Right renal cortex interstitium (tissue), 3 donors: ENCODE data around the gene SLC9A8. TPM values are rescaled to one million over a fixed set of nuclear protein-coding genes. Genes with fewer than 3 reads are reported as not detected.

Experiments
- DNase-seq, 3 donors: peaks; one replicate each; pipeline ENCODE4 v3.0.0-alpha.2; 2013; ENCODE audit warnings: low read depth in 3 of 3, low spot score in 2 of 3
- polyA plus RNA-seq, 3 donors: library from polyadenylated mRNA; unstranded; fragments of 120-200 nt; gene quantifications; one replicate each; pipeline ENCODE4 v1.2.1, GENCODE V29; 2013; ENCODE audit not compliant: insufficient read length in 3 of 3

The SLC9A8 gene
- polyA plus RNA-seq, 3 donors, result 8.0 to 8.1 (median 8.0) TPM

DNA sequence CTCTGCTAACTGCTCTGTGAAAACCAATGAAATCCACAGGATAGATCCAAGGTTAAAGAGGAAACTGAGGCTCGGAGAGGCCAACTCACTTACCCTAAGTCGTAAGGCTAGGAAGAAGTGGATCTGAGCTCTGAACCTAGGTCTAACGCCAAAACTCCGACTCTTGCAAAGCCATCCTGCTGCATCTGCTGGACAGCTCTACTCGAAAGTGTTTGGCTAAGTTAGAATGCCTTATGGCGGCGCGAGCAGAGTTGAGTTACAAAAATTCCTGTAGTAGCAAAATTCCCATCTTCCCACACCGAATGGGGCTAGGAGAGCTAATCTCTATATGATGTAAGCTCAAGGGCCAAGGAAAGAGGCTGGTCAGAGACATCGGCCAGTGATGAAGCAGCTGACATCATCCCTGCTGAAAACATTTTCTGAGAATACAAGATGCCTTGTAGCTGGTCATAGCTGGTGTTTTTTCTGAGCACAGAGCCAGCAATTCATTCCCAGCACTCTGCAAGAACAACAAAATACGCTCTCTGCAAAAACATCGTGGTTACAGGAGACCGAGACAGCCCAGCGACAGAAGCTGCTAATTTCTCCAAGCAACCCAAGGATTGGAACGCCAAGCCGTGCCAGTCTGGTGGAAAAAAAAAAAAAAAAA is 100.9 kb downstream of the SLC9A8 start:
- no peak for DNase-seq

DNA sequence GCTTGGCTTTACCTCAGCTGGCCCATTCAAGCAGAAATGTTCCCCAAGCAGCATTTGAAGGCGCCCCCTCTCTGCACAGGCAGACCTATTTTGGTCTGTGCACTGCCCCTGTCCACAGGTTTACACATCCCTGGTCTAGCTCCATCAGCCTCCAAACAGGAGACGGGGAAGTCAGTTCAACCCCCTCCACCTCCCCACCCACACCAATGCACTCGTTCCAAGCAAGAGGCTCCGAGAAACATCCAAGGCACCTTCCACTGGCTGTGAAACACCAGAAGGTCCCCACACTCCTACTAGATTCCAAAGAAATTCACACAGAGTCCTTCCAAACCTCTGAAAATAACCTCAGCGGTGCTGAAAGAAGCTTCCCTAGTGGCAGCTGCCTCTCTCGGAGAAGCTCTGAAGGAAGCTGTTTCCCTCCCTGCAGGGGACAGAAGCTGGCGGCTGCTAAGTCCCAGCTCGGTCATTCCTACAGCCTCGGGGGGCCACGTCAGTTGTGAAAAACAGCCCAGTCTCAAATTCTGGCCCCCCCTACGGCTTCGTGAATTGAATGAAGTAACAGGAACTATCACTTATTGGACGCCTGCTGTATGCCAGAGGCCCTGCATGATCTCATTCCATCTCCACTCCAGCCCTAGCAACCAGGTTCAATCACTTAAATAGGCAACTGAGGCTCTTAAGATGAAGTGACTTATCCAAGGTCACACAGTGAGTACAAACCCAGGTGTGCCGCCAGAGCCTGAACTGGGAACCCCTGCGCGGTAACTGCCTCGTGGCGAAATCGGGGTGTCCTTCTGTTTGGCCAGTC is 101.9 kb downstream of the SLC9A8 start:
- no peak for DNase-seq

DNA sequence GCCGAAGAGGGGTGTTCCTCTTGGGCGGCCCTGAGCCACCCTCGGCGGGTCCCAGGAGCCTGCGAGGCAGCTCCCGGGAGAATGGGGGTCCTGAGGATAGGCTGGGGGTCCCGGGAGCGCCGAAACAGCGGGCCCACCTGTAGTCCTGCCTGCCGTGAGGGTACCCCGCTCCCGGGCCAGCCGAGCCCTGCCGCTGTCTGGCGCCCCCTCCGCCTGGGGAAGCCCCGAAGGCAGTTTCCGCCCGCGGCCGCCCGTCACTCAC is 102.4 kb downstream of the SLC9A8 start:
- DNase-seq, result no peak

DNA sequence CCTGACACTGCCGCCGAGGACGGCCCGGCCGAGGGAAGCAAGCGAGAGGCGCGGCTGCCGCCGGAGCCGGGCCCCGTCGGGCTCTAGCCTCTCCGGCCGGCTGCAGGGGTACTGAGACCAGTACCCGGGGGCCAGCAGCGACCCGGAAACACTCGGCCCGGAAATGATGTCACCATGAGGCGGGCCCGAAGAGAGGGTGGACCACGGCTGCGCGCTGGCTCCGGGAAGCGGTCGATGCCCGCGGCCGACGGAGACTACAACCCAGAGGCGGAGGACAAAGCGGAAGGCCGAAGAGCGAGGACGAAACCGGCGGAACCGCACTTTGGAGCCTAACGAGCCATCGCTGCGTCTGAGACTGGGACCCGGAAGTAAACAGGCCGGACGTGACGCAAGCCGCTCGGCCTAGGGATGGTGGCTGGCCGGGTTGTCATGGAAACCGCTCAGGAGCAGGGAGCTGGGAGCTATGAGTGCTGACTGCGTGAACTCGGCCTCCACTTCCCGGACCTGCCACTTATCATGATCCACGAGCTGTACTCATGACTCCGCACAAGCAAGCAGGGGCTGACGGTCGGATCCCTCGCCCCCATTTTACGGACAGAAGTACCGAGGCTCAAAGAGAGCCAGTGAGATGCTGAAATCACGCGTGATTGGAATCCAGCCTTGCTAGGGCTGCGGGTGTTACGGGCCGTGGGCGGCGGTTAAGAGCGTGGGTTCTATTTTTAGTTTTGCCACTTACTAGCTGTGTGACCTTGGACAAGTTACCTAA is 102.9 kb downstream of the SLC9A8 start, which contains the start of gene SPATA2:
SPATA2 (minus strand) TSS at position 150 of the 766 bp plus-strand sequence. CDS start 7,039 bp downstream, outside the sequence.
- peak; percentile 89 to 91 (median 90) for DNase-seq

DNA sequence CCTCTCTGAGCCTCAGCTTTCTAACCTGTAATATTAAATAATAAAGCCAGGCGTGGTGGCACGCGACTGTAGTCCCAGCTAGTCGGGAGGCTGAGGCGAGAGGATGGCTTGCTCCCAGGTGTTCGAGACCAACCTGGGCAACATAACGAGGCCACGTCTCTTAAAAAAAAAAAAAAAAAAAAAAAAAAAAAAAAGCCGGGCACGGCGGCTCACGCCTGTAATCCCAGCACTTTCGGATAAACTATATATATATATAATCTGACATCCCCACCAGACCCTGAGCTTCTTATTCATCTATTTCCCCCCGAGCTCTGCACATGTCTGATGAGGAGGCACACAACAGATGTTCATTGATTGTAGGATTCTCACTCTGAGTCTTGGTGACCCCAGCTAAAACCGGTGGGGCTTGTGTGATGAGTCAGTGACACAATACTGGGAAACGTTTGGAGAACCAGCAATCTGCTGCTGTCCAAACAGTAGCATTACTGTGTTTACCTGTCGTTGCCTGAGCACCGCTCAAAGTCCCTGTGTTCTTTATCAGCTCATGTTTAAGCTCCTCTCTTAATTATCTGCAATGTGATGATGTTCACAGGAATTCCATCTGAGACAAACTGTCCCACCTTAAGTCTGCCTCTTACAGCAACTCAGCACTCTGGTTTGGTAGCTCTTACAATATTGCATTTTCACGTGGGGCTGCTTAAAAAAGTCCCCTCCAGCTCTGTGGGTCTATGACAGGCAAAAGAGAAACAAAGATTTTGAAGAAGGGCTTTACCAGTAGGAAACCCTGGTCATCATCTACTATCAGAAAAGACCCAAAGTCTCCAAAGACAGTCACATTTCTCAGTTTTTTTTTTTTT is 103.7 kb downstream of the SLC9A8 start:
- DNase-seq, result no peak

DNA sequence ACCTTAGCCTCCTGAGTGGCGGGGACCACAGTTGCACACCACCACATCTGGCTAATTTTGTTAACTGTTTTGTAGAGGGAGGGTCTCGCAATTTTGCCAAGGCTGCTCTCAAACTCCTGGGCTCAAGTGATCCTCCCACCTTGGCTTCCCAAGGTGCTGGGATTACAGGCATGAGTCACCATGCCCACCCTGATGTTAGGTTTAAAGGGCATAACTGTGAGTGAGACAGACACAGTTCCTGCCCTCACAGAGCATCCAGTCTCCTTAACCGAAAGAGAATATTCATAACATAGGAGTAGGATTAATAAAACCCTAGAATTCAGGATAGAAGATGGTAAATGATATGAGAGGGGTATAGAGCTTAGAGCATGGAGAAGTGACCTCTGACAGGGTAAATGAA is 105.8 kb downstream of the SLC9A8 start:
- DNase-seq, result no peak

DNA sequence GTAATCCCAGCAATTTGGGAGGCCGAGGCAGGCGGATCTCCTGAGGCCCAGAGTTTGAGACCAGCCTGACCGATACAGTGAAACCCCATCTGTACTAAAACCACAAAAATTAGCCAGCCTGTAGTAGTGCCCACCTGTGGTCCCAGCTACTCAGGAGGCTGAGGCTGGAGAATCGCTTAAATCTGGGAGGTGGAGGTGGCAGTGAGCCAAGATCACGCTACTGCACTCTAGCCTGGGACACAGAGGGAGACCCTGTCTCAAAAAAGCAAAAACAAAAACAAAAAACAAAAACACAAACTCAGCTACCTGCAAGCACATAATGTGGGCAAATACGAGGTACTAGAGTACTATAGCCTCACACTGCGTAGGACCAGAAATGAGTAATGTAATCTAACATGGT is 106.4 kb downstream of the SLC9A8 start:
- DNase-seq, result no peak

DNA sequence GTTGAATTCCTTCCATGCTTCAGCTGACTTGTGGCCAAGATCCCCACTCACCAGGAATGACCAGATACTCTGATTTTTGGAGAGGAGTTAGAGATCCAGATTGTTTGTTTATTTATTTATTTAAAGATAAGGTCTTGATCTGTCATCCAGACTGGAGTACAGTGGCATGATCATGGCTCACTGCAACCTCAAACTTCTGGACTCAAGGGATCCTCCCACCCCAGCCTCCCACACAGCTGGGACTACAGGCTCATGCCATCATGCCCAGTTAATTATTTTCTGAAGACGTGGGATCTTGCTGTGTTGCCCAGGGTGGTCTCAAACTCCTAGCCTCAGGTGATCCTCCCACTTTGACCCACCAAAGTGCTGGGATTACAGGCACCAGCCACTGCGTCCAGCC is 106.8 kb downstream of the SLC9A8 start:
- DNase-seq, result no peak

DNA sequence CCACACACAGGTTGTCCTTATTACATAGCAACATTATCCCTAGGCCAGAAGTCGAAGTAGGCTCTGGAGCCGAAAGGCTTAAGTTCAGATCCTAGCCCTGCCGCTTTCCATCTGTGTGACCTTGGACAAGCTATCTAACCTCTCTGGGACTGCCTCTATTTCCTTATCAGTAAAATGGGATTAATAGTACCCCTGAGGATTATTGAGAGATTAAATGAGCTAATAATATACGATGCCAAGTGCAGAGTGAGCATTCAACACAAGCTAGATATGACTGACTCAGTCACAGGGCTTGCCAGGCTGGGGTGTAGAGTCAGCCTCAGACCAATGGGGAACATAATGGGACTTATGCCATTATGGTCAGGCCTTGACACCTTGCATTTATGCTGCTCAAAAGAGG is 111.6 kb downstream of the SLC9A8 start:
- DNase-seq, result no peak

DNA sequence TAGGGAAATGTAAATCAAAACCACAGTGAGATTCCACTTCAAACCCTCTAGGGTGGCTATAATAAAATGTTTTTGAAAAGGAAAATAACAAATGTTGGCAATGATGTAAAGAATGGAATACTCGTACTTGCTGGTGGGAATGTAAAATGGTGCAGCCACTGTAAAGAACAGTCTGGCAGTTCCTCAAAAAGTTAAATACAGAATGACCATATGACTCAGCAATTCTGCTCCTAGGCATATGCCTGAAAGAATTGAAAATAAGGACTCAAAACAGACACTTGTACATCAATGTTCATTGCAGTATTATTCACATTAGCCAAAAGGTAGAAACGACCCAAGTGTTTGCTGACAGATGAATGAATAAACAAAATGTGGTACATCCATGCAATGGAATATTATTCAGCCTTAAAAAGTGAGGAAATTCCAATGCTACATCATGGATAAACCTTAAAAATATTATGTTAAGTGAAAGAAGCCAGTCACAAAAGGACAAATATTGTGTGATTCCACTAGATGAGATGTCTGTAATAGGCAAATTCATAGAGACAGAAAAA is 113.3 kb downstream of the SLC9A8 start:
- DNase-seq, result no peak

DNA sequence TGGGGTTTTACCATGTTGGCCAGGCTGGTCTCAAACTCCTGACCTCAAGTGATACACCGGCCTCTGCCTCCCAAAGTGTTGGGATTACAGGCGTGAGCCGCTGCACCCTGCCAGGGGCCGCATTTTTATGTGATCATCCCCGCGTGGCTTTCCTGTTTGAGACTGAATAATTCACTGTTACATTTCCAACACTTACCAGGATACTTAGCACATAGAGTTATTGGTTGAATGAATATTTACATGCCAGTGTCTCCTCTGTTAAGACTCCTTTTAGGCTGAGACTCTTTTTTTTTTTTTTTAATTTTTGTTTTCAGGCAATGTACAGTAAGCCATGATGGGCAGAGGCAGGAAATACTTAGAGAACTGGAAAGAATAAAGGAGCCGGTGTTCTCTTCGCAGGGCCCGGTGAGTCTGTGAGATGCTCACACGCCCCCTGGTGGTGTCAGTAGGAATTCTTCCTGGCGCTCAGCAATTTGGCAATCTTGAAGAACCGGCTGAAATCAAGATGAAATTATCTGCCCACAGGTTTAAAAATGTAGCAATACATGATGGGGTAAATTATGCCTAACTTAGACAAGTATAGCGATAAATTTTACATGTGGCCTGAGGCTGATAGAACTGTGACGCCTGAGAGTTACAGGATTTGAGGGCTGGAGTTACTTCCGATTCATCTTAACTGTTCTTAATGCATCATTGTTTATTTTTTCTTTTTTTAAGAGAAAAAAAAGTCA is 115.9 kb downstream of the SLC9A8 start:
- no peak for DNase-seq

DNA sequence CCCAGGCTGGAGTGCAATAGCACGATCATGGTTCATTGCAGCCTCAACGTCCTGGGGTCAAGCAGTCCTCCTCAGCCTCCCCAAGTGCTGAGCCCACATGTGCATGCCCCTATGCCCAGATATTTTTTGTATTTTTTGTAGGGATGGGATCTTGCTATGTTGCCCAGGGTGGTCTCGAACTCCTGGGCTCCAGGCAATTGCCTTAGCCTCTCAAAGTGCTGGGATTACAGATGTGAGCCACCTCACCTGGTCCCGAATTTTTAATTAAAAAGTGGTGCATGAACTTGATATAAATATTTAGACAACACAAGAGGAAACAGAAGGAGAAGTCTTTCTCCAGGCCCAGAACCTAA is 116.5 kb downstream of the SLC9A8 start:
- no peak for DNase-seq

DNA sequence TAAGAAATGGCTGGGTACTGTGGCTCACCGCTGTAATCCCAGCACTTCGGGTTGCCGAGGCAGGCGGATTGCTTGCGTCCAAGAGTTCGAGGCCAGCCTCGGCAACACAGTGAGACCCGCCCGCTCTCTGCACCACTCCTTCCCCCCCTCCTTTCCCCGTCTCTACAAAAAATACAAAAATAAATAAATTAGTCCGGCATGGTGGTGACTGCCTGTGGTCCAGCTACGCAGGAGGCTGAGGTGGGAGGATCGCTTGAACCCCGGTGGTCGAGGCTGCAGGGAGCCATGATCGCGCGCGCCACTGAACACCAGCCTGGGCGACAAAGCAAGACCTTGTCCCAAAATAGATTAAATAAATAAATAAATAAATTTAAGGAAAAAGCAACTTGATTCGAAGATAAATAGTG is 123.1 kb downstream of the SLC9A8 start:
- no peak for DNase-seq

DNA sequence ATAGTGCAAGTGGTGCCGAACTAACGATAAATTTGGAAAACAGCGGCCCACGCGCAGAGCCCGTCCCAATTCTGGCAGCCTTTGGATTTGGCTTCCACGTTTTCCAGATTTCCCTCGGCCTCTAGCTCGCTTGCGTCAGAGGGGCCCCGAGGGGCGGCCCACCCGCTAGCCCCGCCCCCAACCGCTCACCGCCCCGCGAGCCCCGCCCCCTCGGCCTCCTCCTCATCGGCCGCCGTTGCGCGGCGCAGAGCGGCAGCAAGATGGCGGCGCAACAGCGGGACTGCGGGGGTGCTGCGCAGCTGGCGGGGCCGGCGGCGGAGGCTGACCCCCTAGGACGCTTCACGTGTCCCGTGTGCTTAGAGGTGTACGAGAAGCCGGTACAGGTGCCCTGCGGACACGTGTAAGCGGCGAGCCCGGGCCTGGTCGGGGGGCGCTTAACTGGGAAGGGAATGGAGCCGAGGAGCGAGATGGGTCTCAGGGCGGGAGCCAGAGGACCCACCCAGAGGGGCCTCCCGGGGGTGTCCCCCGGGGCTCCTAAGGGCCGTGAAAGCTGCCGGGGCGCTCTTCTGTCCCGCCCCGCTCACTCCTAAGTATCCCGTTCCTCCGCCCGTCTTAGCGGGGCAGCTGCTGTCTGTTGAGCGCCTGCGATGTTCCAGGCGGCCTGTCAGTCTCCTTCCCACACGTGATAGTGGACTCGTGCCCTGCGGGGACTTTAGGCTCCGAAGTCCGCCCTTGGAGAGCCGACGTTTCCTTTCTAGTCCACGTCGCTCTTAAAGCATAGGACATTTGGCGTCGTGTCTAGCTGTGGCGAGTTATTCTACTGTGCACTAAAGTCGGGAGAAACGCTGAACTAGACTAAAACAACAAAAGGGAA is 123.8 kb downstream of the SLC9A8 start, which contains the start of gene RNF114:
RNF114 (plus strand) TSS at position 245 of the 874 bp plus-strand sequence; CDS start at position 261, 16 bp downstream.
- DNase-seq, result peak in 2 of 3 donors; percentile 85 to 86

DNA sequence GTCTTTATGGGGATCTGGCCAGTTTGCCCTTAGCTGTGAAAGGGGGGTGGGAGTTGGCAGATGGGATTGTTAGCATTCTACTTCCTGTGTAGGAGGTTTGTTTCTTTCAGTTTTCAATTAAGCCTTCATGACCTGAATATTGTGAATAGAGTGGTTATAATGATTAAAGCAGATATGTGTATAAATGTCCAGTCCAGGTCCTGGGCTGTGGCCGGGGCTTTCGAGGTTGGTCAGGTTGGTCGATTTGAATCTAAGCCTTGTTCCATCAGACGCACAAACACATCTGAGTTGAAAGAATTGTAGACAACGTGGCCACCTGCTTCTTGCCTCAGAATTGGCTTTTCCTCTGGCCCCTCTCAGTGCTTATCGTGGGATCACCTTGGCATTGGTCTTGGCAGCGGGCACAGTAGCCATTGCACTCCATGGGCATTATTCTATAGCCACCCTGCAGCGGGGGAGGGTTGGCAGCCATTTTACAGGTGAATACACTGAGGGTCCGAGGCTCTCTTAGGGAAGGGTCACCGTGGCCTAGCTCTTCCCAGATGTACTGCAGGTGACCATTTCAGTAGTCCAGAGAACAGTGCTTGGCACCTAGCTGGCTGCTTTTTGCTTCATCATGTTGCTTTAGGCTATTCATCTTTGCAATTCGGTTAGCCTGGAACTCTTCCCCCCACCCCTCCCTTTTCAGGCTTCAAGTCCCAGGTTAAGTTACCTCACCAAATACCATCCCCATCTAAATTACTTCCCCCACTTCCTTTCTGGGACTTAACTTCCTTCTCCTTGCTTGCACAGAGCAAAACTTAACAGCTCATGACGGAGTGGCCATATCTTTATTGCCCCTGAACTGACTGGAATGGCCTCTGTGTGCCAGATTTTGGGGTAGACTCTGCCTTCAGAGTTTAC is 124.7 kb downstream of the SLC9A8 start:
- no peak for DNase-seq

DNA sequence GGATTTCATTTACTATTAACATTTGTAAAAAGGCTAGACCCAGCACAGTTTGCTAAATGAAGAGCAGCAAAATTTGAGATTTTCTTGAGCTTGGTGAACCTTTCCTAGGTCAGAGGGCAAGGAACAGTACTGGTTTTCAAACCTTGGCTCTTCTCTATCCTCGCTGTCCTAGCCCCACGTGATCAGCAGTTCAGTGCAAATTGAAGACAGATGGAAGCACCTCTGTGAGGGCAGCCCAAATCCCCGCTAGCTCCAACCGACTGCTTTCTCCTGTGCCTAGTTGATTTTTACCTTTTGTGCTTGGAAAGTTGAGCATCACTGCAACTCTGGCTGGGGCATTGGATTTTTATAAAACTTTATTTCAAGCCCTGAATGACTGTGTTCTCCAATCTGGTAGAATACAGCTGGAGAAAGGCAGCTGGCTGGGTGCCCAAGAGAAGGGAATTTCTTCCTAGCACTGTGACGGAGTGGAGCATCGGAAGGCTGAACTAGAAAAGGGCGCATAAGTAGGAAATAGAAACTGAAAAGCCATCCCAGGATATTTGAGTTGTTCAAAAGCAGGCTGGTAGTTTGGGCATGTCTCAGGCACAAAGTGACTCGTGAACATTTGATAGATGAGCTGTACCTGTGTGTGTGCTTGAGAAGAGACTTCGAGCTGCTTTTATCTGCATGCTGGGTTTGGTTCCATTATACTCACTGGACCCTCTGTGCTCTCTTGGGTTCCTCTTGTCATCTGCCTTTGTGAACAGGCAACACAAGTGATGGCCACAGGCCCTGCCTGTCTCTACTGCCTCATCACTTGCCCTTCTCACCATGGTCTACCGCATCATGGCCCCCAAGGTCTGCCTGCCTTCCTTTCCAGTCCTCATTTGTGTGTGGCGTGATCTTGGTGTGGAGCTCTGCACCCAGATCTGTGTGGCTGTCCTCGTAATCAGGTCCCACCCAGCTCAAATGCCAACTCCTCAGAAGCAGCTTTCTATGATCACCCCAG is 125.8 kb downstream of the SLC9A8 start:
- no peak for DNase-seq

DNA sequence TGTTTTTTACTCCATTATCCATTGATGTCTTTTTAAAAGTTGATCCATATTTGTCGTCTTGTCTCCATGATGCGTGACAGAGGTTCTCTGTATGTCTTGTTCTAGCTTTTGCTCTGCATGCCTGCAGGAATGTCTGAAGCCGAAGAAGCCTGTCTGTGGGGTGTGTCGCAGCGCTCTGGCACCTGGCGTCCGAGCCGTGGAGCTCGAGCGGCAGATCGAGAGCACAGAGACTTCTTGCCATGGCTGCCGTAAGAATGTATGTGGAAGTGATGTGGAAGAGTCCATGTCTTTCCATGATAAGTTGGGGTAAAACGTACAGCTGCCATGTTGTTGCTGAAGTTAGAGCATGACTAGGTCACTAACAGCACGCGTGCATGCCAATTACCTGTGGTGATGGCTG is 128.8 kb downstream of the SLC9A8 start:
- DNase-seq, result no peak
